Mesendoderm (in vitro differentiated cells): ENCODE results near the gene SEZ6L.

ENCODE experiments used
- DNase-seq: peaks from one replicate; pipeline ENCODE4 v3.0.0; 2013
- H2AK5ac ChIP-seq: 2 replicates; pipeline ENCODE4 v1.6.1; 2013; ENCODE audit warnings: low read length, inconsistent platforms
- H2BK120ac ChIP-seq: 2 replicates; pipeline ENCODE4 v1.6.1; 2013; ENCODE audit warnings: low read depth, mild to moderate bottlenecking, low read length, moderate library complexity, mixed read lengths
- H2BK15ac ChIP-seq: replicated peaks from 2 replicates; pipeline ENCODE4 v1.6.1; 2013; ENCODE audit warnings: low read depth, mild to moderate bottlenecking, moderate library complexity
- H2BK5ac ChIP-seq: 2 replicates; pipeline ENCODE4 v1.6.1; 2013; ENCODE audit warnings: low read length, inconsistent platforms
- H3K18ac ChIP-seq: 2 replicates; pipeline ENCODE4 v1.6.1; 2013; ENCODE audit warnings: mild to moderate bottlenecking, low read length, mixed read lengths
- H3K23ac ChIP-seq: one replicate; pipeline ENCODE4 v1.6.1; 2013; ENCODE audit warnings: low read length
- H3K27ac ChIP-seq: 2 replicates; pipeline ENCODE4 v1.5.1; 2013; ENCODE audit warnings: low read depth, mild to moderate bottlenecking, inconsistent platforms, low read length, moderate library complexity
- H3K27me3 ChIP-seq: 2 replicates; pipeline ENCODE4 v1.6.1; 2013; ENCODE audit warnings: low read length, control low read depth, mild to moderate bottlenecking, inconsistent platforms; ENCODE audit not compliant: insufficient read depth, poor library complexity
- H3K36me3 ChIP-seq: 2 replicates; pipeline ENCODE4 v1.6.1; 2013; ENCODE audit warnings: low read length, inconsistent platforms; ENCODE audit not compliant: control insufficient read depth, insufficient read depth
- H3K4ac ChIP-seq: one replicate; pipeline ENCODE4 v1.6.1; 2013; ENCODE audit warnings: low read depth, mild to moderate bottlenecking, low read length, moderate library complexity
- H3K4me1 ChIP-seq: 2 replicates; pipeline ENCODE4 v1.6.1; 2013; ENCODE audit warnings: low read depth, low read length, inconsistent platforms; ENCODE audit not compliant: control insufficient read depth
- H3K4me2 ChIP-seq: 2 replicates; pipeline ENCODE4 v1.6.1; 2013; ENCODE audit warnings: low read length
- H3K4me3 ChIP-seq: 2 replicates; pipeline ENCODE4 v1.5.1; 2013; ENCODE audit warnings: mild to moderate bottlenecking, low read length
- H3K56ac ChIP-seq: one replicate; pipeline ENCODE4 v1.6.1; 2013; ENCODE audit warnings: low read length
- H3K79me1 ChIP-seq: 2 replicates; pipeline ENCODE4 v1.6.1; 2013; ENCODE audit warnings: low read length, inconsistent platforms
- H3K79me2 ChIP-seq: 2 replicates; pipeline ENCODE4 v1.6.1; 2013; ENCODE audit warnings: mild to moderate bottlenecking, low read length; ENCODE audit not compliant: control insufficient read depth, insufficient read depth
- H3K9ac ChIP-seq: 2 replicates; pipeline ENCODE4 v1.6.1; 2013; ENCODE audit warnings: low read length, inconsistent platforms
- H4K5ac ChIP-seq: one replicate; pipeline ENCODE4 v1.6.1; 2013; ENCODE audit warnings: low read length
- H4K8ac ChIP-seq: one replicate; pipeline ENCODE4 v1.6.1; 2013; ENCODE audit warnings: low read depth, mild to moderate bottlenecking, control low read depth, low read length, moderate library complexity
- WGBS: extraction: QIAGEN DNeasy Blood & Tissue Kit; methylation state at CpG from one replicate; pipeline ENCODE4 v1.1.7; 2013; ENCODE audit warnings: low lambda C conversion rate, missing lambda C conversion rate; ENCODE audit not compliant: insufficient coverage; ENCODE audit errors: extremely low coverage; 5-methylcytosine and 5-hydroxymethylcytosine counted together

SEZ6L gene

DNA sequence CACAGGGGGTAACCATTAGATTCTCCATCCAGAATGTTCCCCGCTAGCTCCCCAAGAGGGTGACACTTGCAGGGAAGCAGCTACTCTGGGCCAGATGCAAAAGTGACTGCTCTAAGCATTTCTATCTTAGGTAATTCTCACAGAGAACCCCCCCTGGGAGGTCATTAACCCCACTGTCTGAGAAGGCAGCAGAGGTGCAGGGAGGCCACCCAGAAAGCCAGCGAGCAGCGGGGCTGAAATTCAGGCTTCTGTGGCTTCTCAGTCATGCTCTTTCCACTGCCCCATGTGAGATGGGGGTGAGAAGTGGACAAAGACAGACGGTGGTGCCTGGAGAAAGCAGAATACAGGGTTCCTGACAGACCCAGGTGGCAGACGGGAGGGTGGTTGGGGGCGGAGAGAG lies 145.4 kb downstream of the SEZ6L start:
- Histone ChIP-seq H3K9ac (no peak overlapping the region), H3K18ac (no peak overlapping the region), H3K4ac (no peak overlapping the region), H3K79me1 (no peaks in the 10 kb centered on the region), H3K79me2 (no peaks in the 10 kb centered on the region), H2AK5ac (no peak overlapping the region), H2BK120ac (no peak overlapping the region), H3K56ac (no peak overlapping the region), H4K8ac (no peak overlapping the region), H3K4me2 (no peak overlapping the region), H2BK5ac (no peak overlapping the region), H3K4me1 (no peaks in the 10 kb centered on the region), H2BK15ac (no peak overlapping the region), H3K27me3 (no peaks in the 10 kb centered on the region), H3K23ac (no peak overlapping the region), H3K36me3 (no peaks in the 10 kb centered on the region), H3K4me3 (no peak overlapping the region), H4K5ac (no peak overlapping the region), H3K27ac (no peak overlapping the region)
- no CpG with 5 or more reads among the region's 6 CpGs for whole genome bisulfite sequencing
- no peak for DNase-seq

DNA sequence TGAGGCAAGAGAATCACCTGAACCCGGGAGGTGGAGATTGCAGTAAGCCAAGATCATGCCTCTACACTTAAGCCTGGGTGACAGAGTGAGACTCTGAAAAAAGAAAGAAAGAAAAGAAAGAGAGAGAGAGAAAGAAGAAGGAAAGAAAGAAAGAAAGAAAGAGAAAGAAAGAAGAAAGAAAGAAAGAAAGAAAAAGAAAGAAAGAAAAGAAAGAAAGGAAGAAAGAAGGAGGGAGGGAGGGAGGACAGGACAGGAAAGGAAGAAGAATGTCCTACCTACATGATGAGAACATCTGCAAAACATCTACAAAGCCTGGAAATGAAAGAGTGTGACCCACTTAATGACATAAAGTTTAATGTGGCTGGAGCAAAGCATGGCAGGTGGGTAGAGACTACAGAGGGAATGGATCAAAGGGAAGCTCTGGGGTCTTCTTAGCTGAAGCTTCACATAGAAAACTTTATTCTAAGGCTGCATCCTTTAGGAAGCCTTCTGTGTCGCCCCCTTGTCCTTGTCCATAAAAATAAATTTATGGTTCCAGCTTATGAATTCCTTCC lies 147.5 kb downstream of the SEZ6L start:
- Histone ChIP-seq H3K56ac (no peak overlapping the region), H3K4me3 (no peak overlapping the region), H3K27ac (no peak overlapping the region), H3K4me1 (no peaks in the 10 kb centered on the region), H3K4ac (no peak overlapping the region), H3K79me1 (no peaks in the 10 kb centered on the region), H2BK15ac (no peak overlapping the region), H3K4me2 (no peak overlapping the region), H3K23ac (no peak overlapping the region), H3K9ac (no peak overlapping the region), H4K8ac (no peak overlapping the region), H3K79me2 (no peaks in the 10 kb centered on the region), H2BK120ac (no peak overlapping the region), H4K5ac (no peak overlapping the region), H3K27me3 (no peaks in the 10 kb centered on the region), H2BK5ac (no peak overlapping the region), H2AK5ac (no peak overlapping the region), H3K18ac (no peak overlapping the region), H3K36me3 (no peaks in the 10 kb centered on the region)
- DNase-seq = no peak
- WGBS = no CpG with 5 or more reads among the region's 2 CpGs

DNA sequence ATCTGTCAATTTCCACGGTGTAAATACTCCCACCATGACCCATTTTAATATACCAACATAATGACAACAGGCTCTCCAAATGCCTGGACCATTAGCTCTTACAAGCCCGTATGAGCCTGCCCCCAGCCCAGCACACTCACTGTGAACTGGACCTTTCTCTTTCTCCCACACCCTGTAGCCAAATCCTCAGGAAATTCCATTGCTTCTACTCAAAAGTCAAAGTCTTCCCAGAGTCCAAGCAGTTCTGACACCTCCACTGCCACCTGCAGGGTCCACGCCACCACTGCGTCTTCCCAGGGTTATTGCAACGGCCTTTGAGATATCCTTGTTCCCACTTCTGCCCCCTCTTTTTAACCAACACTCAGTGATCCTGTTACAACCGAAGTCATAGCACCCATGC lies 149.7 kb downstream of the SEZ6L start:
- Histone ChIP-seq H3K27me3 (no peaks in the 10 kb centered on the region), H3K9ac (no peak overlapping the region), H3K79me1 (no peaks in the 10 kb centered on the region), H2BK5ac (no peak overlapping the region), H3K27ac (no peak overlapping the region), H3K4me3 (no peak overlapping the region), H3K4me2 (no peak overlapping the region), H3K18ac (no peak overlapping the region), H3K4ac (no peak overlapping the region), H3K23ac (no peak overlapping the region), H2AK5ac (no peak overlapping the region), H2BK15ac (no peak overlapping the region), H2BK120ac (no peak overlapping the region), H3K4me1 (peaks cover 2% of the 10 kb centered on the region), H3K56ac (no peak overlapping the region), H3K79me2 (no peaks in the 10 kb centered on the region), H4K8ac (no peak overlapping the region), H3K36me3 (no peaks in the 10 kb centered on the region), H4K5ac (no peak overlapping the region)
- WGBS = no CpG with 5 or more reads among the region's 6 CpGs
- peak; percentile 40 for DNase-seq

DNA sequence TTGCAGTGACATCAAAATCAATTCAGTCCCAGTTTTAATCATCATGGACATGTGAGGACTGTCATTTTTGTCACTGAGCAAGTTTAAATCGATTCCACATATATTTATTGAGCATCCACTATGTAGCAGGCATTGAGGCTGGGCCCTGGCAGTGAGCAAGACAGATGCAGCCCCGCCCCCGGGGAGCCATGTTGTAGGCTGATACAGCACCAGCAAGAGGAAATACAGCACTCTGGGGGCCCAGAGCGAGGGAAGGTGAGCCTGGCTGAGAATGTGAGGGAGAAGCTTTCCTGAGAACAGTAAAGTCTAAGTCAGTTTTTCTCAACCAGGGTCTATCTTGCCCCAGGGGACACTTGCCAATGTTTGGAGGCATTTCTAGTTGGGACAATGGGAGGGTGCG lies 151.2 kb downstream of the SEZ6L start:
- no CpG with 5 or more reads among the region's 5 CpGs for WGBS
- no peak overlapping the region for H3K4ac ChIP-seq
- no peak overlapping the region for H2BK120ac ChIP-seq
- H2BK5ac ChIP-seq = no peak overlapping the region
- H3K27ac ChIP-seq = no peak overlapping the region
- DNase-seq = no peak
- no peak overlapping the region for H3K4me3 ChIP-seq
- no peaks in the 10 kb centered on the region for H3K36me3 ChIP-seq
- no peak overlapping the region for H3K9ac ChIP-seq
- no peak overlapping the region for H3K4me2 ChIP-seq
- no peak overlapping the region for H3K23ac ChIP-seq
- H4K5ac ChIP-seq = no peak overlapping the region
- H3K4me1 ChIP-seq = peaks cover 2% of the 10 kb centered on the region
- no peaks in the 10 kb centered on the region for H3K27me3 ChIP-seq
- H2BK15ac ChIP-seq = no peak overlapping the region
- H4K8ac ChIP-seq = no peak overlapping the region
- no peak overlapping the region for H3K56ac ChIP-seq
- no peaks in the 10 kb centered on the region for H3K79me1 ChIP-seq
- H3K79me2 ChIP-seq = no peaks in the 10 kb centered on the region
- no peak overlapping the region for H2AK5ac ChIP-seq
- H3K18ac ChIP-seq = no peak overlapping the region

DNA sequence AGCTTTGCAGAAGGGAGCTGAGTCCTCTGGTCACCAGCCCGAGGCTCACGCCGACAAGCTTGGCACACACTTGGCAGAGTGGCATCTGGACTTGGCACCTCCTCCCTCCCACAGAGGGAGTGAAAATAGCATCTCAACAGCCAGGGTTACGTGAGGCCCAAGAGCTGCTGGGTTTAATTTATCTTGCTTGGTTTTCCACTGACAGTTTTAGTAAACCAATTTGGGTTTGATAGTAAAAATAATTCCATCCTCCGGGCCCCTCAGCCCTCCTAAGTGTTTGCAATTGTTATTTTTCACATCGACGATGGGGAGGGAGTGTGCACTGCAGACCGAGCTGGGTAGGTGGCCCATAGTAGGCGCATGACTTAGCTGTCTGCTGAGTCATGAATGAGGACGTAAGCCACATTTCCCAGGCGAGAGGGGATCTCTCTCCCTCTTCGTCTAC lies 152.2 kb downstream of the SEZ6L start:
- H3K4me1 ChIP-seq = peaks cover 2% of the 10 kb centered on the region
- H2BK5ac ChIP-seq = no peak overlapping the region
- no peaks in the 10 kb centered on the region for H3K27me3 ChIP-seq
- no peak overlapping the region for H2BK15ac ChIP-seq
- peak; percentile 70 for DNase-seq
- H4K5ac ChIP-seq = no peak overlapping the region
- H3K4me3 ChIP-seq = no peak overlapping the region
- no CpG with 5 or more reads among the region's 12 CpGs for WGBS
- no peak overlapping the region for H3K56ac ChIP-seq
- no peak overlapping the region for H3K4me2 ChIP-seq
- no peak overlapping the region for H3K18ac ChIP-seq
- H3K9ac ChIP-seq = no peak overlapping the region
- no peaks in the 10 kb centered on the region for H3K36me3 ChIP-seq
- no peak overlapping the region for H2AK5ac ChIP-seq
- no peaks in the 10 kb centered on the region for H3K79me1 ChIP-seq
- H3K79me2 ChIP-seq = no peaks in the 10 kb centered on the region
- H4K8ac ChIP-seq = no peak overlapping the region
- no peak overlapping the region for H2BK120ac ChIP-seq
- H3K23ac ChIP-seq = no peak overlapping the region
- H3K27ac ChIP-seq = no peak overlapping the region
- H3K4ac ChIP-seq = no peak overlapping the region

DNA sequence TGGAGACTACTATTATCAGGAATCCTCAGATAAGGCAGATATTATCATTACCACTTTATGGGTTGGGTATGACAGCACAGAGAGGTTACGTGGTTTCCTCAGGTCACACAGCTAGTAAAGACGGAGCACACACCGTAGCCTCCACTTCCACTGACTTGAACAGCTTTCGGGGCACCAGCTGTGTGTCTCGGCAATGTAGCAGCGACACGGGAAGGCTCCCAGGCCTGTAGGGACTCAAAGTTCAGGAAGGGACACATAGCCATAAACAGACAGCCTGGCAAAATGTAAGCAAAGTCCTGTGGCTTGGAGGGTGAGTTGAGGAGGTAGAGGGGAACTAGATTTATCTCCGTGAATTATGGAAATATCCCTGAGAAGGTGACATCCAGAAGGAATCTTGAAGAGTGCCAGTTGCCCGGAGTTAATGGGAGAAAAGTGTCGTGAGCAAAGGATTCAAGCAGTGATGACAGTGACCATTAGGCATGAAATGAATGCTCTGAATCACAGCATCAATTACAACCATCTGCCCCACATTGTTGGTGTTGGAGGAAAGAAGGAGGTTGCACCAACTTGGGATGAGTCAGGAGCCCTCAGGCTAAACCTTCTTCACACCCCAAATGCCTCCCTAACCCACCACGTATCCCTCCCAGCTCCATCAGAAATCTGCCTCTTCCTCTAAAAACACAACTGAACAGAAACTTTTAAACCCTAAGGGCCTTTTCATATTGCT lies 153.1 kb downstream of the SEZ6L start:
- H4K5ac ChIP-seq = no peak overlapping the region
- H3K79me2 ChIP-seq = no peaks in the 10 kb centered on the region
- H2BK15ac ChIP-seq = no peak overlapping the region
- H2BK5ac ChIP-seq = peak overlapping the region; percentile 57
- no peak overlapping the region for H4K8ac ChIP-seq
- peak overlapping the region; percentile 9 for H3K56ac ChIP-seq
- no peak overlapping the region for H2BK120ac ChIP-seq
- no peak overlapping the region for H3K4me2 ChIP-seq
- no peaks in the 10 kb centered on the region for H3K27me3 ChIP-seq
- peaks cover 2% of the 10 kb centered on the region for H3K4me1 ChIP-seq
- peak; percentile 98 for DNase-seq
- H2AK5ac ChIP-seq = no peak overlapping the region
- H3K27ac ChIP-seq = no peak overlapping the region
- H3K36me3 ChIP-seq = no peaks in the 10 kb centered on the region
- WGBS = no CpG with 5 or more reads among the region's 11 CpGs
- H3K9ac ChIP-seq = no peak overlapping the region
- no peak overlapping the region for H3K4ac ChIP-seq
- H3K4me3 ChIP-seq = no peak overlapping the region
- H3K79me1 ChIP-seq = no peaks in the 10 kb centered on the region
- H3K18ac ChIP-seq = no peak overlapping the region
- H3K23ac ChIP-seq = no peak overlapping the region
